ENCODE data around the gene PREX1. TPM values are rescaled to one million over a fixed set of nuclear protein-coding genes. Genes with fewer than 3 reads are reported as not detected.

Gene PREX1
- polyA plus RNA-seq, 1 experiment = 1.3 TPM

GRCh38 chr20:48583801-48584200 is 244.0 kb downstream of the PREX1 start:
- Histone ChIP-seq H3K4me3 (ENCODE audit: low read depth, low read length) (no peak overlapping the region), H3K27me3 (ENCODE audit: control insufficient read depth, insufficient read depth, low read length) (peaks cover 7% of the 10 kb centered on the region; the same call in 1 of the 2 replicates), H3K36me3 (ENCODE audit: control insufficient read depth, insufficient read depth, low read length) (no peaks in the 10 kb centered on the region)
- TF ChIP-seq CTCF (IDR thresholded peaks at IDR 0.05; ENCODE audit: insufficient read depth, low read depth, low read length) = no peak
- DNase-seq (ENCODE audit: low read depth) = no peak
- POLR2A ChIA-PET = no interaction called here
- CTCF ChIA-PET = interaction anchor here (0.7 kb wide), 1 partner anchor 36 kb away, joined by 3 read pairs; no protein-coding TSS in a partner anchor

GRCh38 chr20:48583171-48583570 is 244.6 kb downstream of the PREX1 start:
- peaks cover 7% of the 10 kb centered on the region; the same call in 1 of the 2 replicates for H3K27me3 ChIP-seq (ENCODE audit: control insufficient read depth, insufficient read depth, low read length)
- DNase-seq (ENCODE audit: low read depth) = no peak
- CTCF ChIA-PET = no interaction called here
- POLR2A ChIA-PET = no interaction called here
- no peak for TF ChIP-seq CTCF (IDR thresholded peaks at IDR 0.05; ENCODE audit: insufficient read depth, low read depth, low read length)
- no peaks in the 10 kb centered on the region for H3K36me3 ChIP-seq (ENCODE audit: control insufficient read depth, insufficient read depth, low read length)
- no peak overlapping the region for H3K4me3 ChIP-seq (ENCODE audit: low read depth, low read length)

GRCh38 chr20:48582673-48582985 is 245.2 kb downstream of the PREX1 start:
- no peak for DNase-seq (ENCODE audit: low read depth)
- TF ChIP-seq CTCF (IDR thresholded peaks at IDR 0.05; ENCODE audit: insufficient read depth, low read depth, low read length) = no peak
- ChIA-PET CTCF (no interaction called here), POLR2A (no interaction called here)
- peaks cover 7% of the 10 kb centered on the region; the same call in 1 of the 2 replicates for H3K27me3 ChIP-seq (ENCODE audit: control insufficient read depth, insufficient read depth, low read length)
- no peaks in the 10 kb centered on the region for H3K36me3 ChIP-seq (ENCODE audit: control insufficient read depth, insufficient read depth, low read length)
- H3K4me3 ChIP-seq (ENCODE audit: low read depth, low read length) = no peak overlapping the region

- H3K4me3 ChIP-seq (ENCODE audit: low read depth, low read length) = no peak overlapping the region
- POLR2A ChIA-PET = no interaction called here
- no peak for TF ChIP-seq CTCF (IDR thresholded peaks at IDR 0.05; ENCODE audit: insufficient read depth, low read depth, low read length)
- CTCF ChIA-PET = interaction anchor here (1.3 kb wide), 1 partner anchor 14 kb away, joined by 6 read pairs; no protein-coding TSS in a partner anchor
- DNase-seq (ENCODE audit: low read depth) = no peak
- peaks cover 7% of the 10 kb centered on the region; the same call in 1 of the 2 replicates for H3K27me3 ChIP-seq (ENCODE audit: control insufficient read depth, insufficient read depth, low read length)
- no peaks in the 10 kb centered on the region for H3K36me3 ChIP-seq (ENCODE audit: control insufficient read depth, insufficient read depth, low read length)
Observed at GRCh38 chr20:48581167-48581566, 246.6 kb downstream of the PREX1 start.

GRCh38 chr20:48578397-48579098 is 249.3 kb downstream of the PREX1 start:
- no peak for TF ChIP-seq CTCF (IDR thresholded peaks at IDR 0.05; ENCODE audit: insufficient read depth, low read depth, low read length)
- H3K27me3 ChIP-seq (ENCODE audit: control insufficient read depth, insufficient read depth, low read length) = 0 out of 2 replicates have a peak, but pooled peaks cover 1% of the 10 kb centered on the region
- H3K4me3 ChIP-seq (ENCODE audit: low read depth, low read length) = no peak overlapping the region
- CTCF ChIA-PET = interaction anchor here (1.4 kb wide), 1 partner anchor 16 kb away, joined by 3 read pairs; no protein-coding TSS in a partner anchor
- no peak for DNase-seq (ENCODE audit: low read depth)
- no peaks in the 10 kb centered on the region for H3K36me3 ChIP-seq (ENCODE audit: control insufficient read depth, insufficient read depth, low read length)
- POLR2A ChIA-PET = no interaction called here

Data from BJ (cell line).